ENCODE measurements around the gene BCAS3.

DNA sequence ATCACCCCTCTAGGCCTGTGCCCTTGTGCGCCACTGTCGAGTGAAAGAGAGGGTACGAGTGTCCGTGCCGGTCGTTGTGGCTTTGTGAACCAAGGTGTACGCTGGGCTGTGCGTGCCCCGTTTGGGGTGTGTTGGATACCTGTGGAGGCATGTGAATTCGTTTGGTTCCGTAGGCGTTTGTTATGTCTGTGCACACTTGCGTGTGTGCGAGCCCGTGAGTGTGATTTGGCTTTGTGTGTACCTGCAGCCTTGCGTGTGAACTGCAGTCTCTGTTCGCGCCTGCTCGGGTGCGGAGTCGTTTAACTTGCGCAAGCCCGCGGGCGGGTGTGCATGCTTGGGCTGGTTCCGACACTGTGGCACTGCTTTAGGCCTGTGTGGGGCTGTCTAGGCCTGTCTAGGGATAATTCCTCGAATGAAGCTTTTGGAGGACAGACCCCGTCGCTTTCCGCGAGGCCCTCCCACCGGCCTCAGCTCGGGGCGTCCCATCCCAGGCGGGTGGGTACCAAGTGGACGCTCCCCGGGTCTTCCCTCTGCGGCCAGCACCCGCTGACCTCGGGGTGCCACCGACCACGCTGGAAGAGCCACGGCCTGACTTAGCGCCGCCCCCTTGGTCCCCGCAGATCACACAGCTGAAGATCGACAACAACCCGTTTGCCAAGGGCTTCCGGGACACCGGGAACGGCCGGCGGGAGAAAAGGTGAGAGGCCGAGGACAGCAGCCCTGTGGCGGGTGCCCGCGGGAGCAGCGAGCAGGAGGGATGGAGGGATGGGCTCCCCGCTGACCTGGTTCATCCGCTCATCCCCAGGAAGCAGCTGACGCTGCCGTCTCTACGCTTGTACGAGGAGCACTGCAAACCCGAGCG lies 726.4 kb downstream of the BCAS3 start:
- TF ChIP-seq CTCF (conservative IDR thresholded peaks at IDR 0.05; ENCODE audit: low read length), result no peak
- no peak for TF ChIP-seq EZH2phosphoT487 (IDR thresholded peaks at IDR 0.05; ENCODE audit: borderline replicate concordance, low read depth, low read length)
